Measurements from ENCODE around the gene NDUFV1.
A peak's percentile ranks its signal among the peaks of the same experiment; 100 is the strongest.
"Not testable (repeated sequence)": the region's sequence is repeated elsewhere in the genome, so short reads cannot be mapped to it uniquely, and the experiment has no call there.

Gene NDUFV1

GRCh38 chr11:67606492-67607295 is at the start of gene NDUFV1:
Gene NDUFV1, plus strand, starts transcription at chr11:67606936. Its CDS starts 69 bp downstream, at chr11:67607005.
- peak; percentile 96 for DNase-seq

DNA sequence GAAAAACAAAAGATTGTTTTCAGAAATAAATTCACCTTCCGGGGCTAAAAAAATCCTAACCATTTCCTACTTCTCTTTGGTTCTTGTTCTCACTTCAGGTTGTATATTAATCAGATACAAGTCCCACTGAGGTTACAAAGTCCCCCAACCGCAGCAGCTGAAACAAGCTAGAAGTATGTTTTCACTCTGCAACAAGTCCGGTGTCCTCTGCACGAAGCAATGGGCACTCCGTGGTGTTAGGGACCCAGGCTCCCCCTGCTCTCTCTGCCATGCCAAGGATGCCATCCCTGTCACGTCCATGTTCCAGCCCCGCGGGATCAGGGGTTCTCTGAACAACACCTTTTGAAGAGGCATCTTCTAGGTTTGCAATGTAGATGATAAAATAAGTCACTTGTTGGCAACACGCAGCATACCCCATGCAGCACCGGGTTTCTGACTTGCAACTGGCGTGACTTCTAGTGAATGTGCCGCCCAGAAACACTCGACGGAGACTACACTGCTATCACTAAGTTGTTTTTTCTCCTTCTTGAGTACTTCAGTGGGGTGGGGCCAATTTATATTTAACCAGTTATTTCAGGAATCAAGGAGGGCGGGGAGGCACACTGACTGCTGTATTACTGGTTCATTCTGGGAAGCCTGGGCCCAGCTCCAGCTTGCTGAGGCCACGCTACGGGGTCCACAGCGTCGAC is 48.5 kb upstream of the NDUFV1 start:
- no peak for DNase-seq

GRCh38 chr11:67561971-67562619 is 44.6 kb upstream of the NDUFV1 start:
- no peak for DNase-seq

- no peak for DNase-seq
Measured at GRCh38 chr11:67562963-67563704, 43.6 kb upstream of the NDUFV1 start.

DNA sequence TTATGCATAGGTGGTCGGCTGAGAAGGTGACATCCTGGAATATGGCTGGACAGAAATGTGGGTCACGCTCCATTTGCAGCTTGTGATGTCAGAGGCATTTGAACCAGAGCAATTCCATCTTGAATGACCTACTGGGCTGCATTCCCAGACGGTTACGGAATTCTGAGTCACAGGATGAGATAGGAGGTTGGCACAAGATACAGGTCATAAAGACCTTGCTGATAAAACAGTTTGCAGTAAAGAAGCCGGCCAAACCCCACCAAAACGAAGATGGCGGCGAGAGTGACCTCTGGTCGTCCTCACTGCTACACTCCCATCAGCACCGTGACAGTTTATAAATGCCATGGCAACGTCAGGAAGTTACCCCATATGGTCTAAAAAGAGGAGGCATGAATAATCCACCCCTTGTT is 43.0 kb upstream of the NDUFV1 start:
- not testable (repeated sequence) for DNase-seq

GRCh38 chr11:67564230-67564629 is 42.5 kb upstream of the NDUFV1 start:
- no peak for DNase-seq

- no peak for DNase-seq
Measured at GRCh38 chr11:67571443-67571842, 35.3 kb upstream of the NDUFV1 start.

DNA sequence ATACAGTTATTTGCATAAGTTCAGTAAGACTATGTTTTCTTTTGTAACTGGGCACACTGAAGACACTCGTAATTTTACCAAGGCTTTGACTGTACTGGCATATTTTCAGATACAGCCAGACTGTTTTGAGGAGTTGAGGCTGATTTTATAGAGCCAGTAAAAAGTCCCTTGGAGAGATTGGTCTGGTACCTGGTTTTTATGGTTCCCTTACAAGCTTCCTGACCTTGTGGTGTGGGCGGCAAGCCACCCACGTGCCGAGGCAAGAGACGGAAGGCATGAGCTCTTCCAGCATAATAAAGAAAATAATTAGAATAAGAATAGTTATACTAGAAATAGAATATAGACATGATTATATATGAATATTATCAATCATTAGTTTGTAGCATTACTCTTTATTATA is 34.4 kb upstream of the NDUFV1 start:
- DNase-seq, result no peak

DNA sequence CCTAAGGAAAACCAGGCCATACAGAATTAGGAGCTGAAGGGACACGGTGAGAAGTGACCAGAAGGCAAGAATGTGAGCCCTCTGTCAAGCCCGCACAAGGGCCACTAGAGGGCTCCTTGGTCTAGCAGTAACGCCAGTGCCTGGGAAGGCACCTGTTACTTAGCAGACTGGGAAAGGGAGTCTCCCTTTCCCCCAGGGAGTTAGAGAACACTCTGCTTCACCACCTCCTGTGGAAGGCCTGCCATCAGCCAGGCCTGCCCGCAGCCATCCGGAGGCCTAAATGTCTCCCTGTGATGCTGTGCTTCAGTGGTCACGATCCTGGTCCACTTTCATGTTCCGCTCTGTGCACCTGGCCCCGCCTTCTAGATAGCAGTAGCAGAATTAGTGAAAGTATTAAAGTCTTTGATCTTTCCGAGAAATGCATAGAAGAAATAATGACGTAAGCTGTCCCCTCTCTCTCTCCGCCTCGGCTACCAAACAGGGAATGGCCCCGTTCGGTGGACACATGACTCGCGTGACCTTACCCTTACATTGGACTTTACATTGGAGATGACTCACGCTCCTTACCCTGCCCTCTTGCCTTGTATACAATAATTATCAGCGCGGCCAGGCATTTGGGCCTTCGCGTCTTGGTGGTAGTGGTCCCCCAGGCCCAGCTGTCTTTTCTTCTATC is 33.9 kb upstream of the NDUFV1 start:
- no peak for DNase-seq

GRCh38 chr11:67574938-67575337 is 31.8 kb upstream of the NDUFV1 start:
- no peak for DNase-seq

DNA sequence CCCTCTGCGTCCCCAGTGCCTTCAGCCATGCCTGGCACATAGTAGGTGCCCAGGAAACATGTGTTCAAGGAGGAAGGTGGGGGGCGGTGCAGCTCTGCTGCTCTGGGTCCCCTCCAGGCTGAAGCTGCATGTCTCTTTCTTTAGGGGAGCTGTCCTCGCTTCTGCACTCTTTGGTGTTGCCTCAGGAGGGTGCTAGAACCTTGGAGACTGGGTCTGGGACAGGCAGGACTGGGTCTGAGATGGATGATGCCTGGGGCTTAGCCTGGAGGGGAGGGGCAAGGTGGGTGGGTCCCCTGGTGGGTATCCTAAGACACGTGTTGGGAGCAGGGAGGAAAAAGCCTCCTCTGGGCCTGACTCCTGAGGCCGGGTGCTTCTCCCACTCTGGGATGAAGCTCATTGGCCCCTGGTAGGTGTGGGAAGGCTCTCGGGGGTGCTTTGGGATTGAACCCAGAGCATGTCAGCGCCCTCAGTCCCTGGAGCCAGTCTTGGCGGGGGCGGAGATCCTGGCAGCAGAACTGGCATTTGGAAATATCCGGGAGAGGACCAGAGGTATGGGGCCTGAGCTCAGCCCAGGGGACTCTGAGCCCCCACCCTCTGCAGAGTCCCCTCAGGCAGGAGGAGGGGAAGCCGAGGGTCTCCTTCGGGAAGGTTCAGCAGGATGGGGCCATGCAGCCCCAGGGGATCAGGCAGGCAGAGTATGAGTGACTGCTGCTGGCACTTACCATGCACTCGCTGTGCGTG is 29.8 kb upstream of the NDUFV1 start:
- DNase-seq, result no peak

GRCh38 chr11:67577951-67578350 is 28.8 kb upstream of the NDUFV1 start:
- no peak for DNase-seq

DNA sequence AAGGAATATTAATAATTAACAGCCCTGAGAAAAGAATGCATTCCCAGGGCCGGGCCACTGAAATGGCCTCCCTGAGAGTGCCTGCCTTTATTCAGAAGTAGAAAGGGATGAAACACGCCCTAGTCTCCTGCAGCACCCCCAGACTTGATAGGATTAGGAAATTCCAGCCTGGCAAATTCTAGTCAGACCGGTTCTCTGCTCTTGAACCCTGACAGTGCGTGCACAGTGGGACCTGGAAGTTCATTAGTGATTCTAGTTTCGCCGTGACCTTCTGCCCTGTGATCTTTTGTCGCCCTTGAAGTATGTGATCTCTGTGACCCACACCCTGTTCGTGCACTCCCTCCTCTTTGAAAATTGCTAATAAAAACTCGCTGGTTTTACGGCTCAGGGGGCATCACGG is 25.3 kb upstream of the NDUFV1 start:
- no peak for DNase-seq

- DNase-seq, result no peak
Measured at GRCh38 chr11:67582011-67582410, 24.7 kb upstream of the NDUFV1 start.

GRCh38 chr11:67583247-67584204 is 23.2 kb upstream of the NDUFV1 start, which contains the start of gene GSTP1:
Gene GSTP1, plus strand, starts transcription at chr11:67583812. Its CDS starts 32 bp downstream, at chr11:67583844.
- DNase-seq, result peak; percentile 70

DNA sequence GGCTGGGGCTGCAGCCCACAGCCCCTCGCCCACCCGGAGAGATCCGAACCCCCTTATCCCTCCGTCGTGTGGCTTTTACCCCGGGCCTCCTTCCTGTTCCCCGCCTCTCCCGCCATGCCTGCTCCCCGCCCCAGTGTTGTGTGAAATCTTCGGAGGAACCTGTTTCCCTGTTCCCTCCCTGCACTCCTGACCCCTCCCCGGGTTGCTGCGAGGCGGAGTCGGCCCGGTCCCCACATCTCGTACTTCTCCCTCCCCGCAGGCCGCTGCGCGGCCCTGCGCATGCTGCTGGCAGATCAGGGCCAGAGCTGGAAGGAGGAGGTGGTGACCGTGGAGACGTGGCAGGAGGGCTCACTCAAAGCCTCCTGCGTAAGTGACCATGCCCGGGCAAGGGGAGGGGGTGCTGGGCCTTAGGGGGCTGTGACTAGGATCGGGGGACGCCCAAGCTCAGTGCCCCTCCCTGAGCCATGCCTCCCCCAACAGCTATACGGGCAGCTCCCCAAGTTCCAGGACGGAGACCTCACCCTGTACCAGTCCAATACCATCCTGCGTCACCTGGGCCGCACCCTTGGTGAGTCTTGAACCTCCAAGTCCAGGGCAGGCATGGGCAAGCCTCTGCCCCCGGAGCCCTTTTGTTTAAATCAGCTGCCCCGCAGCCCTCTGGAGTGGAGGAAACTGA is 22.4 kb upstream of the NDUFV1 start:
- DNase-seq, result peak; percentile 20

- no peak for DNase-seq
Measured at GRCh38 chr11:67584881-67585873, 21.6 kb upstream of the NDUFV1 start.

DNA sequence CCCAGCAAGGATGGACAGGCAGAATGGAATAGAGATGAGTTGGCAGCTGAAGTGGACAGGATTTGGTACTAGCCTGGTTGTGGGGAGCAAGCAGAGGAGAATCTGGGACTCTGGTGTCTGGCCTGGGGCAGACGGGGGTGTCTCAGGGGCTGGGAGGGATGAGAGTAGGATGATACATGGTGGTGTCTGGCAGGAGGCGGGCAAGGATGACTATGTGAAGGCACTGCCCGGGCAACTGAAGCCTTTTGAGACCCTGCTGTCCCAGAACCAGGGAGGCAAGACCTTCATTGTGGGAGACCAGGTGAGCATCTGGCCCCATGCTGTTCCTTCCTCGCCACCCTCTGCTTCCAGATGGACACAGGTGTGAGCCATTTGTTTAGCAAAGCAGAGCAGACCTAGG is 20.8 kb upstream of the NDUFV1 start:
- no peak for DNase-seq

All from activated CD4-positive, alpha-beta T cell treated with anti-CD3 and anti-CD28 coated beads, Interleukin-2, amount 50 U/mL, for 1 hour (primary cell).